ENCODE results near the gene ZNF276.

ZNF276 gene

GRCh38 chr16:89738072-89738377 is 16.7 kb downstream of the ZNF276 start:
- Histone ChIP-seq H3K9ac (ENCODE audit: low read length) (no peak overlapping the region), H3K27me3 (ENCODE audit: insufficient read depth, low read length) (no peaks in the 10 kb centered on the region), H3K9me2 (ENCODE audit: low read depth, low read length) (no peaks in the 10 kb centered on the region), H3K36me3 (ENCODE audit: insufficient read depth, low read length) (peaks cover 99% of the 10 kb centered on the region), H3K4me1 (ENCODE audit: insufficient read depth, low read length, severe bottlenecking) (no peaks in the 10 kb centered on the region), H3K79me2 (ENCODE audit: insufficient read depth, low read length) (no peaks in the 10 kb centered on the region), H3K4me3 (ENCODE audit: low read depth, low read length, poor library complexity, severe bottlenecking) (no peak overlapping the region), H2AFZ (ENCODE audit: low read length) (no peak overlapping the region), H3K4me2 (ENCODE audit: low read length) (no peak overlapping the region), H3K27ac (ENCODE audit: low read depth, low read length, poor library complexity, severe bottlenecking) (no peak overlapping the region), H3K9me3 (ENCODE audit: low read length) (no peaks in the 10 kb centered on the region), H3F3A (ENCODE audit: insufficient read depth, low read length) (no peaks in the 10 kb centered on the region), H4K20me1 (ENCODE audit: insufficient read depth, low read length) (no peaks in the 10 kb centered on the region)
- TF ChIP-seq CTCF (IDR thresholded peaks at IDR 0.05; ENCODE audit: low read length), result no peak
- TF ChIP-seq EZH2 (IDR thresholded peaks at IDR 0.05; ENCODE audit: borderline replicate concordance, low read length), result no peak

- Histone ChIP-seq H3K4me2 (ENCODE audit: low read length) (no peak overlapping the region), H3K9me3 (ENCODE audit: low read length) (no peaks in the 10 kb centered on the region), H4K20me1 (ENCODE audit: insufficient read depth, low read length) (no peaks in the 10 kb centered on the region), H3K4me3 (ENCODE audit: low read depth, low read length, poor library complexity, severe bottlenecking) (no peak overlapping the region), H3K79me2 (ENCODE audit: insufficient read depth, low read length) (no peaks in the 10 kb centered on the region), H3K9me2 (ENCODE audit: low read depth, low read length) (no peaks in the 10 kb centered on the region), H3K36me3 (ENCODE audit: insufficient read depth, low read length) (peaks cover 100% of the 10 kb centered on the region), H3K9ac (ENCODE audit: low read length) (no peak overlapping the region), H3F3A (ENCODE audit: insufficient read depth, low read length) (no peaks in the 10 kb centered on the region), H3K27ac (ENCODE audit: low read depth, low read length, poor library complexity, severe bottlenecking) (no peak overlapping the region), H3K4me1 (ENCODE audit: insufficient read depth, low read length, severe bottlenecking) (no peaks in the 10 kb centered on the region), H3K27me3 (ENCODE audit: insufficient read depth, low read length) (no peaks in the 10 kb centered on the region), H2AFZ (ENCODE audit: low read length) (no peak overlapping the region)
- TF ChIP-seq EZH2 (IDR thresholded peaks at IDR 0.05; ENCODE audit: borderline replicate concordance, low read length) (no peak), CTCF (IDR thresholded peaks at IDR 0.05; ENCODE audit: low read length) (no peak)
Measured at GRCh38 chr16:89738538-89739317, 17.4 kb downstream of the ZNF276 start.

GRCh38 chr16:89739383-89739782 is 18.0 kb downstream of the ZNF276 start:
- no peaks in the 10 kb centered on the region for H3F3A ChIP-seq (ENCODE audit: insufficient read depth, low read length)
- no peak overlapping the region for H2AFZ ChIP-seq (ENCODE audit: low read length)
- peaks cover 100% of the 10 kb centered on the region for H3K36me3 ChIP-seq (ENCODE audit: insufficient read depth, low read length)
- no peaks in the 10 kb centered on the region for H3K4me1 ChIP-seq (ENCODE audit: insufficient read depth, low read length, severe bottlenecking)
- H4K20me1 ChIP-seq (ENCODE audit: insufficient read depth, low read length), result no peaks in the 10 kb centered on the region
- no peaks in the 10 kb centered on the region for H3K9me3 ChIP-seq (ENCODE audit: low read length)
- H3K27me3 ChIP-seq (ENCODE audit: insufficient read depth, low read length), result no peaks in the 10 kb centered on the region
- no peak overlapping the region for H3K27ac ChIP-seq (ENCODE audit: low read depth, low read length, poor library complexity, severe bottlenecking)
- no peaks in the 10 kb centered on the region for H3K9me2 ChIP-seq (ENCODE audit: low read depth, low read length)
- TF ChIP-seq CTCF (IDR thresholded peaks at IDR 0.05; ENCODE audit: low read length) (no peak), EZH2 (IDR thresholded peaks at IDR 0.05; ENCODE audit: borderline replicate concordance, low read length) (no peak)
- no peak overlapping the region for H3K4me3 ChIP-seq (ENCODE audit: low read depth, low read length, poor library complexity, severe bottlenecking)
- H3K4me2 ChIP-seq (ENCODE audit: low read length), result no peak overlapping the region
- H3K79me2 ChIP-seq (ENCODE audit: insufficient read depth, low read length), result no peaks in the 10 kb centered on the region
- H3K9ac ChIP-seq (ENCODE audit: low read length), result no peak overlapping the region

Data from OCI-LY1 (cell line).